ENCODE results near the gene ADCY6. TPM values are rescaled to one million over a fixed set of nuclear protein-coding genes. Genes with fewer than 3 reads are reported as not detected.
A peak's percentile ranks its signal among the peaks of the same experiment; 100 is the strongest.

Gene ADCY6
- total RNA-seq, 1 experiment from 2014 or later, result 24.1 TPM

DNA sequence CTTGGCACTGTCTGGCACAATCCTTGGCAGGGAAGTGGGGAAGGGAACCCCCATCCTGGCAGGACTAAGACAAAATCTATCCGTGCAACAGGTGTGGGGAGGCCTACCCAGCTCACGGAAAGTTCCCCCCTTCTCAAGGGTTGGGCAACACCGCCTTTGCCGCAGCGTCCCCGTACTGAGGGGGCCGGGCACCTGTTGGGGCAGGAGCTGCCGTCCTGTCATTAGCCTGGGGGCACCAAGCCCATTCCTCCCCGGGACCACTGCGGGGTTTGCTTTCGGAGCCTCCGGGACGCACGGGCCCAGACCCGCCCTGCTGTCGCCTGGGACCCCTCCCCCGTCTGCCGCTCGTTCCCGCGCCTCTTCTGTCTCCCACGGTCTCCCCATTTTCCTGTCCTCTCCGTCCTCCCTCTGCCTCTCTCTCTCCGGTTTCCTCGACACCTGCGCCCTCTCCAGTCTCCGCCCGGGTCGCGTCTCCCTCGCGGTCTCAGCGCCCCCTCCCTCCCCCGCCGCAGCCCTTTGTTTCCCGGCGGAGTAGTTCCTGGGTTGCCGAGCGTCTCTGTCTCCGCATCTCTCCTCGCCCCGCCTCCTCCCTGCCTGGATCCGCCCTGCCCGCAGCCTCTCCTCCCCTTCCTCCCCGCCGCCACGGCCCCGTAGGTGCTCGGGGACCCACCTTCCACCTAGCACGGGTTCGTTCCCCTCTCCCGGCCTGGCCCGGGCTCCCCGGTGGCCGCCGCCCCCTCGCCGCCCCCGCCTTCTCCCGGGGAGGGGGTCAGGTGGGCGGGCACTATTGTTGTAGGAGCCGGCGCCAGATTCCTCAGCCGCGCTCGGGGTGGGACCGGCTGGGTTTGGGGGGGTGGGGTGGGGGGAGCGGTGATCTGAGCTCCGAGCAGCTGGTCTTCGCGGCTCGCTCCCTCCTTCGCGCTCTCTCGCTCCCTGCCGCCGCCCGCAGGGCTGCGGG lies 29.3 kb upstream of the ADCY6 start, which contains the start of gene CACNB3:
Gene CACNB3, plus strand, starts transcription at position 624 of the 958 bp plus-strand sequence. CDS start 434 bp downstream, outside the sequence.
- BruUV-seq (replicated peaks), result no TSS peak
- intact Hi-C loops (cut with micrococcal nuclease; ENCODE audit: unreplicated experiment) (no loop called here), in situ Hi-C loops (cut with HindIII; ENCODE audit: low pct_unique_long_range_greater_than_20kb, low sequenced_read_pairs) (no loop called here)
- ChIA-PET POLR2A (no interaction called here), CTCF (no interaction called here)
- no peak for DNase-seq (ENCODE audit: low read depth, low spot score)
- Histone ChIP-seq H3K4me1 (ENCODE audit: control insufficient read depth, insufficient read depth, low read length) (peaks cover 27% of the 10 kb centered on the region), H3K27ac (ENCODE audit: low read length) (peak within 1 kb of the TSS; percentile 51), H3K27me3 (ENCODE audit: control insufficient read depth, insufficient read depth, low read length) (no peaks in the 10 kb centered on the region), H3K36me3 (ENCODE audit: control insufficient read depth, insufficient read depth, low read length) (no peaks in the 10 kb centered on the region; the same call in 1 of the 2 replicates), H3K9me3 (ENCODE audit: control insufficient read depth, insufficient read depth, low read depth, low read length) (no peaks in the 10 kb centered on the region), H3K4me3 (ENCODE audit: low read depth in 2 of 2, low read length in 2 of 2) (peak within 1 kb of the TSS; percentile 58 to 67)
- TF ChIP-seq, protein P1, sequence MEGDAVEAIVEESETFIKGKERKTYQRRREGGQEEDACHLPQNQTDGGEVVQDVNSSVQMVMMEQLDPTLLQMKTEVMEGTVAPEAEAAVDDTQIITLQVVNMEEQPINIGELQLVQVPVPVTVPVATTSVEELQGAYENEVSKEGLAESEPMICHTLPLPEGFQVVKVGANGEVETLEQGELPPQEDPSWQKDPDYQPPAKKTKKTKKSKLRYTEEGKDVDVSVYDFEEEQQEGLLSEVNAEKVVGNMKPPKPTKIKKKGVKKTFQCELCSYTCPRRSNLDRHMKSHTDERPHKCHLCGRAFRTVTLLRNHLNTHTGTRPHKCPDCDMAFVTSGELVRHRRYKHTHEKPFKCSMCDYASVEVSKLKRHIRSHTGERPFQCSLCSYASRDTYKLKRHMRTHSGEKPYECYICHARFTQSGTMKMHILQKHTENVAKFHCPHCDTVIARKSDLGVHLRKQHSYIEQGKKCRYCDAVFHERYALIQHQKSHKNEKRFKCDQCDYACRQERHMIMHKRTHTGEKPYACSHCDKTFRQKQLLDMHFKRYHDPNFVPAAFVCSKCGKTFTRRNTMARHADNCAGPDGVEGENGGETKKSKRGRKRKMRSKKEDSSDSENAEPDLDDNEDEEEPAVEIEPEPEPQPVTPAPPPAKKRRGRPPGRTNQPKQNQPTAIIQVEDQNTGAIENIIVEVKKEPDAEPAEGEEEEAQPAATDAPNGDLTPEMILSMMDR (IDR thresholded peaks at IDR 0.05), result no peak
- no peak for TF ChIP-seq TCF7L2 (IDR thresholded peaks at IDR 0.05; ENCODE audit: low read depth, low read length)
- no peak for TF ChIP-seq POLR2AphosphoS5 (IDR thresholded peaks at IDR 0.05; ENCODE audit: low read depth, low read length)
- TF ChIP-seq, protein P2, sequence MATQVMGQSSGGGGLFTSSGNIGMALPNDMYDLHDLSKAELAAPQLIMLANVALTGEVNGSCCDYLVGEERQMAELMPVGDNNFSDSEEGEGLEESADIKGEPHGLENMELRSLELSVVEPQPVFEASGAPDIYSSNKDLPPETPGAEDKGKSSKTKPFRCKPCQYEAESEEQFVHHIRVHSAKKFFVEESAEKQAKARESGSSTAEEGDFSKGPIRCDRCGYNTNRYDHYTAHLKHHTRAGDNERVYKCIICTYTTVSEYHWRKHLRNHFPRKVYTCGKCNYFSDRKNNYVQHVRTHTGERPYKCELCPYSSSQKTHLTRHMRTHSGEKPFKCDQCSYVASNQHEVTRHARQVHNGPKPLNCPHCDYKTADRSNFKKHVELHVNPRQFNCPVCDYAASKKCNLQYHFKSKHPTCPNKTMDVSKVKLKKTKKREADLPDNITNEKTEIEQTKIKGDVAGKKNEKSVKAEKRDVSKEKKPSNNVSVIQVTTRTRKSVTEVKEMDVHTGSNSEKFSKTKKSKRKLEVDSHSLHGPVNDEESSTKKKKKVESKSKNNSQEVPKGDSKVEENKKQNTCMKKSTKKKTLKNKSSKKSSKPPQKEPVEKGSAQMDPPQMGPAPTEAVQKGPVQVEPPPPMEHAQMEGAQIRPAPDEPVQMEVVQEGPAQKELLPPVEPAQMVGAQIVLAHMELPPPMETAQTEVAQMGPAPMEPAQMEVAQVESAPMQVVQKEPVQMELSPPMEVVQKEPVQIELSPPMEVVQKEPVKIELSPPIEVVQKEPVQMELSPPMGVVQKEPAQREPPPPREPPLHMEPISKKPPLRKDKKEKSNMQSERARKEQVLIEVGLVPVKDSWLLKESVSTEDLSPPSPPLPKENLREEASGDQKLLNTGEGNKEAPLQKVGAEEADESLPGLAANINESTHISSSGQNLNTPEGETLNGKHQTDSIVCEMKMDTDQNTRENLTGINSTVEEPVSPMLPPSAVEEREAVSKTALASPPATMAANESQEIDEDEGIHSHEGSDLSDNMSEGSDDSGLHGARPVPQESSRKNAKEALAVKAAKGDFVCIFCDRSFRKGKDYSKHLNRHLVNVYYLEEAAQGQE (IDR thresholded peaks at IDR 0.05; ENCODE audit: insufficient read depth in 1 of 2, low read depth in 2 of 2, low read length in 1 of 2), result no peak
- 0 out of 2 replicates have a peak, but pooled peaks have one; percentile 34 for TF ChIP-seq SIN3A (IDR thresholded peaks at IDR 0.05; ENCODE audit: borderline replicate concordance, insufficient read depth, low read depth, low read length)
- peak; percentile 52 for ATAC-seq

DNA sequence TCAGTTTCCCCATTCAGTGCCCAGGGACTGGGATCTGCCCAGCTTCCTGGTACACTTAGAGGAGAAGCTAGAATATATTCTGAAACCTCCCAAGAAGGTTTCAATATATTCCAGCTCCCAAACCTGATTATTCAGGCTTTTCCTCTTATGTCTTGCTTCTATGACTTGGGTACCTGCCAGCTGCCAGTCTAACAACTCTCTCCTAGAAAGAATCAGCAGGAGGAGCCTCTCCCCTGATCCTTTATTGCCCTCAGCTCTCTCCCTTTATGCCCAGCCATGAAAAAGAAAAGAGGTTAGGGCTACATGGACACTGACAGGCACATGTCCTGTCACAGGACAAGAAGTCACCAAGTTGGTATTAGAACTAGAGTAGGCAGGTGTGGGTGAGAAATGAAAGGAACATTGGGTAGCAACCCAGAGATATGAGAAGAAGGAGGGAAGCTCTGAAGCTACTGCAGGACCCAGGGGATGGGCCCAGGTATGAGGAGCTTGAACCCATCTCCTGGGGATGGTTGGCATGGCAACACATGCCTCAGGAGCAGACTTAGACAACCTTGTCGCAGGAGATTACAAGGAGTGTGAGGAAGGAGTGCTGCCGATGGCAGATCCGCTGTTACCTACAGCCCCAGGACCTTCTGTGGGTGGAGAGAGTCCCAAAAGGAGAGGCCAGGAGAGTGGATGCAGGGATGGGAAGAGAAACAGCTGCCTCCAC lies 27.4 kb upstream of the ADCY6 start:
- DNase-seq (ENCODE audit: low read depth, low spot score) (no peak), ATAC-seq (no peak)
- TF ChIP-seq SIN3A (IDR thresholded peaks at IDR 0.05; ENCODE audit: borderline replicate concordance, insufficient read depth, low read depth, low read length), result no peak
- TF ChIP-seq POLR2AphosphoS5 (IDR thresholded peaks at IDR 0.05; ENCODE audit: low read depth, low read length), result no peak
- TF ChIP-seq, protein P2 (IDR thresholded peaks at IDR 0.05; ENCODE audit: insufficient read depth in 1 of 2, low read depth in 2 of 2, low read length in 1 of 2), result no peak
- no peak for TF ChIP-seq TCF7L2 (IDR thresholded peaks at IDR 0.05; ENCODE audit: low read depth, low read length)
- TF ChIP-seq, protein P1 (IDR thresholded peaks at IDR 0.05), result no peak
- Histone ChIP-seq H3K36me3 (ENCODE audit: control insufficient read depth, insufficient read depth, low read length) (no peaks in the 10 kb centered on the region; the same call in 1 of the 2 replicates), H3K27me3 (ENCODE audit: control insufficient read depth, insufficient read depth, low read length) (no peaks in the 10 kb centered on the region), H3K4me3 (ENCODE audit: low read depth in 2 of 2, low read length in 2 of 2) (peak overlapping the region; percentile 57 to 89), H3K9me3 (ENCODE audit: control insufficient read depth, insufficient read depth, low read depth, low read length) (no peaks in the 10 kb centered on the region), H3K27ac (ENCODE audit: low read length) (peak overlapping the region; percentile 65), H3K4me1 (ENCODE audit: control insufficient read depth, insufficient read depth, low read length) (peaks cover 28% of the 10 kb centered on the region)
- ChIA-PET CTCF (interaction anchor here (1.3 kb wide), 1 partner anchor 66 kb away, joined by 4 read pairs; no protein-coding TSS in a partner anchor), POLR2A (interaction anchor here (0.5 kb wide), 1 partner anchor 128 kb away, joined by 7 read pairs; no protein-coding TSS in a partner anchor)
- intact Hi-C loops (cut with micrococcal nuclease; ENCODE audit: unreplicated experiment), result no loop called here
- BruUV-seq (replicated peaks), result no TSS peak
- in situ Hi-C loops (cut with HindIII; ENCODE audit: low pct_unique_long_range_greater_than_20kb, low sequenced_read_pairs), result no loop called here
